Glomerular endothelial cell (primary cell): ENCODE data around the gene NOVA2. TPM values are rescaled to one million over a fixed set of nuclear protein-coding genes. Genes with fewer than 3 reads are reported as not detected.

Experiments used
- DNase-seq: peaks from one replicate; pipeline ENCODE4 v3.0.0-alpha.2; 2011; ENCODE audit warnings: low read depth, low spot score; ENCODE audit errors: extremely low read depth
- total RNA-seq: library from RNA; depleted of rRNA; stranded (reverse); fragments of >200 nt; gene quantifications from 2 replicates; pipeline ENCODE4 v1.2.3, GENCODE V29; 2015

NOVA2 gene
- total RNA-seq, 1 donor from 2014 or later = 23.2 TPM

GRCh38 chr19:45968626-45969025, 5.0 kb downstream of the NOVA2 start:
- DNase-seq = no peak

GRCh38 chr19:45967246-45967645, 6.4 kb downstream of the NOVA2 start:
- DNase-seq = no peak

DNA sequence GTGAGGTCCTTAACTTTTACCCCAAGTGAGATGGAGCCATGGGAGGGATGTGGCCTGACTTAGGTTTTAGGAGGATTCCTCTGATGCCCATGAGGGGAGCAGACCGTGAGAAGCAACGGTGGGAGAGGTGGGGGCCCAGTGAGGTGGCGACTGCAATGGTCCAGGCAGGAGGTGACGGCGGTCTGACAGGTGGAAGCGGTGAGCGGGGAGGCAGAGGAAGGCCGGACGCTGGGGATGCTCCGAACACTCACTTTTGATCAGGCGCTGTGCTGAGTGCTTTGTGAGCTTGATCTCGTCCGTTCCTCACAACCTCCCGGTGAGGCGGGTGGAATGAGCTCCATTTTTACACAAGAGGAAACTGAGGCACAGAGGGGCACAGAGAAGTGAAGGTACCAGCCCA, 11.6 kb downstream of the NOVA2 start:
- DNase-seq = no peak

DNA sequence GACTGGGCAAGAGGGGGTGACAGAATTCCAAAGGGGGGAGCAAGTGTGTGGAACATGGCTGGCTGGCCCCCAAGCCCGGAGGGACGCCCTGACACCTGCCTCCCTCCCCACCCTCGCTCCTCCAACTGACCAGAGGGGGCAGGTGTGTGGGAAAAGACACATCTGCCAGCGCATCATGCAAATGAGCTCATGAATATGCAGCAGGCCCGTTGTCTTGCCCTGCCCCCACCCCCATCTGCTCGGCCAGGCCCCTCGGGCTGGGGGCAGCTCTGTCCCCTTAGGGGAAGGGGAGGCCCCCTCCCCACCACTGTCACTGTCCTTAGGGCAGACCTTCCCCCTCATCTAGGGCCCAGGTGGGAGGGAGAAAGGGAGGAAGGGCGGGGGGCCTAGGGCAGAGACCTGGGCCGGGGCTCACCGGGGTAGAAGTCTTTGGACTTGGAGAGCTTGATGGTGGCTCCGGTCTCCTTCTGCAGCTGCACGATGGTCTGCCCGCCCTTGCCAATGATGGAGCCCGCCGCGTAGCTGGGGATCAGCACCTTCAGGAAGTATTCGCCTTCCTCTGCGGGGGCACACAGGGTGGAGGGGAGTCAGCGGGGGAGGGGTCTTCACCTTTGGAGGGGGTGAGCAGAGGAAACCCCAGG, 12.9 kb downstream of the NOVA2 start:
- DNase-seq = no peak

GRCh38 chr19:45959517-45960025, 14.1 kb downstream of the NOVA2 start:
- no peak for DNase-seq

- DNase-seq = no peak
Observed at GRCh38 chr19:45958769-45959516, 14.7 kb downstream of the NOVA2 start.

DNA sequence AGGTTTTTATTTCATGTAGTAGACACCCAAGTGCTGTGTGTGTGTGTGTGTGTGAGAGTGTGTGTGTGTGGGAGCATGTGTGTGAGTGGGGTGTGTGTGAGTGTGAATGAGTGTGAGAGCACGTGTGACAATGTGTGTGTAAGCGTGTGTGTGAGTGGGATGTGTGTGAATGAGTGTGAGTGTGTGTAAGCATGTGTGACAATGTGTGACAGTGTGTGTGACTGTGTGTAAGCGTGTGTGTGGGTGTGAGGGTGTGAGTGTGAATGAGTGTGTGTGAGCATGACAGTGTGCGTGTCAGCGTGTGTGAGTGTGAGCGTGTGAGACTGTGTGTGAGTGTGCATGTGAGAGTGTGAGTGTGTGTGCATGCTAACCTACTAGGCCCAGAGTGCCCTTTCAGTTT, 15.3 kb downstream of the NOVA2 start:
- no peak for DNase-seq

GRCh38 chr19:45955905-45956608, 17.6 kb downstream of the NOVA2 start:
- peak; percentile 76 for DNase-seq

- DNase-seq = no peak
Observed at GRCh38 chr19:45954156-45954555, 19.5 kb downstream of the NOVA2 start.

DNA sequence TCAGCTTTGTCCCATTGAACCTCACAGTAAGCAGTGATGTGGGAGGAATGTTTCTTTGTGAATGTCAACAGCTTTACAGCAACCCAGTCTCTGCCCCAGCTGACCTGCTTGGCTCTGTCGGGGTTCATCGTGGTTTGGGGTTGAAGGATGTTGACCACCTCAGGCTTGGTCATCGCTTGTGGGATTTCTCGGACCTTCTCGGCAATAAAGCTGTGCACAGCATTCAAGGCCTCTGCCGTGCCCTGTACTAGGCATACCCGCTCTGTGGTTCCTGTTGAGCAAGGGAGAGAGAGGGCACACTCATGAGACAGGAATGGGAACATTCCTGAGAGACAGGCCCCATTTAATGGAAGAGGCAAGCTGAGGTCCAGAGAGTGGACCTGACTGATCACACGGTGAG, 20.0 kb downstream of the NOVA2 start:
- no peak for DNase-seq

GRCh38 chr19:45952686-45953505, 20.8 kb downstream of the NOVA2 start:
- no peak for DNase-seq

DNA sequence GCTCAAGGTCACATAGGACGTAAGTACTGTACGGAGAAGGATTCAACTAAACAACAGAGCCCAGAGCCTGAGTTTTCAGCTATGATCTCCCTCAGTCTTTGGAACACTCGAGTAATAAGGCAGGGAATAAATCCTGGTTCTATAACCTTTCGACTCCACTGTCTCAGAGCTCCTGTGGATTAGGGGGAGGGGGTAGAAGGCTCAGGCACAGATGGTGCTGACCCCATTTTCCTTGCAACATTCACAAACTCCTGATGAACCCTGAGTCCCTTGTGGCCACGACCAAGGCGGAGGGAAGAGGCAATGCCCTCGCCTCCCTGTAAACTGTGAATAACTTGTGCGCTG, 21.4 kb downstream of the NOVA2 start:
- DNase-seq = no peak

- no peak for DNase-seq
Observed at GRCh38 chr19:45947926-45948325, 25.7 kb downstream of the NOVA2 start.

GRCh38 chr19:45940515-45940805, 33.2 kb downstream of the NOVA2 start:
- no peak for DNase-seq

DNA sequence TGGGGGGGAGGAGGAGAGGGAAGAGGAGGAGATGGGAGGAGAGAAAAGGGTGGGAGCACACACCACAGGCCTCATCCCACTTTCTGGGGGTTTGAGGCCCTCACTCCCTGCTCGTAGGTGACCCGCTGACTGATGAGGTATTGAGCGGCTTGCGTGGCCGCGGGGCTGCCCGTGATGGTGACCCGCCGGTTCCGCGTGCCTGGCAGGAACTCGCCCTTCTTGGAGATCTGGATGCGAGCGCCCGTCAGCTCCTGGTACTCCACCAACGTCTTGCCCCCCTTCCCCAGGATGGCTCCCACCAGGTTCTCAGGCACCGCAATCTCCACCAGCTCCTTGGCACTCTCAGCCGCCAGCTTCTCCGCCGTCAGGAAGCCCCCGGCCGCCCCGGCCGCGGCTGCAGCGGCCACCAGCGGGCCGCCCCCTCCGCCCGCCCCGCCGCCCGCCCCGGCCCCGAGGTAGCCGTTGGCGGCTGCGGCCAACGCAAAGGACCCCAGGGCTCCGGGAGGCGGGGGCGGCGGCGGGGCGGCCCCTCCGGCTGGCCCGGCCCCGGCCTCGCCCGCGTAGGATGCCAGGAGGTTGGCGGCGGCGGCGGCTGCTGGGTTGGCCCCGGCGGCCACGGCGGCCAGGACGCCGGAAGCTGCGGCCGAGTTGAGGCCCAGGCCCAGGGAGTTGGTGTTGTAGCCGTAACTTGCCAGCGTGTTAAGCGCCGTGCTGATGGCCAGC, 33.7 kb downstream of the NOVA2 start:
- no peak for DNase-seq

GRCh38 chr19:45938733-45939319, 34.8 kb downstream of the NOVA2 start:
- no peak for DNase-seq

GRCh38 chr19:45935267-45935666, 38.4 kb downstream of the NOVA2 start:
- DNase-seq = no peak

GRCh38 chr19:45934551-45935230, 39.0 kb downstream of the NOVA2 start:
- no peak for DNase-seq

- no peak for DNase-seq
Observed at GRCh38 chr19:45933759-45934158, 39.9 kb downstream of the NOVA2 start.

- no peak for DNase-seq
Observed at GRCh38 chr19:45931055-45931454, 42.6 kb downstream of the NOVA2 start.
